Activated CD8-positive, alpha-beta memory T cell treated with anti-CD3 and anti-CD28 coated beads for 24 hours (primary cell): ENCODE measurements around the gene GABRE.
"Not testable (repeated sequence)": the region's sequence is repeated elsewhere in the genome, so short reads cannot be mapped to it uniquely, and the experiment has no call there.

Experiments used
- DNase-seq: peaks from one replicate; pipeline ENCODE4 v3.0.0-alpha.2; 2020

GABRE gene

DNA sequence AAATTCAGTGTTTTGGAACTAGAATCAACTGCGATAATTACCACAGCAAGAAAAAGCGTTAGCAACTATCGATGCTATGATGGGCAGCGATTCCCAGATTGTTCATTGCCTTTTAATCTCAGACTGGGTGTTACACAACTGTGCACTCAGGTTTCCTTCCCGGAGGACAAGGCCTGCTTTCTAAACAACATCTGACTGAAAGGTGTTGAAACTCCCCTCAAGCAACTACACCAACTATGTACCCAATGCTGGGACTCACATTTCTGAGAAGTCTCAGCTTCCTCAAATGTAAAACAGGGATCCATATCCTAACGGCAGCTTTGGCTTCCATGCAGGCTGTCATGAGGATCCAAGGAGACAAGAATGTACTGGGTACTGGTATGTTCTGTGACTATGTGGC is 8.2 kb downstream of the GABRE start:
- DNase-seq: no peak

DNA sequence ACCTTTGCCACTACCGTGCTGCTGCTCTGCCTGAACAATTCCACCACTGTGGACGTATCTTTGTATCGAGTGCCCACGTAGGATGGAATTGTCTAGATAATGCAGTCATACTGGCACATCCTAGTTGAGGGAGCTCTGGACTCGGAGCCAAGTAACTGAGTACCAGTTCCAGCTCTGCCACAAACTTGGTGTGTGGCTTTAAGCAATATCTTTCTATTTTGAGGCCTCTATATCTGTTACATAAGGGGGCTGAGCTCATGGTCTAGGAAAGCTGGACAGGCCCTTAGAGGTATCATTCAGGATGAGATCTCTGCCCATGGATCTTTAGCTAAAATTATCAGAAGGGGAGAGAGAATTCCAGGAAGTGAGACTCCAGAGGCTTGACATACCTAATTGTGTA is 12.4 kb downstream of the GABRE start:
- DNase-seq: no peak

DNA sequence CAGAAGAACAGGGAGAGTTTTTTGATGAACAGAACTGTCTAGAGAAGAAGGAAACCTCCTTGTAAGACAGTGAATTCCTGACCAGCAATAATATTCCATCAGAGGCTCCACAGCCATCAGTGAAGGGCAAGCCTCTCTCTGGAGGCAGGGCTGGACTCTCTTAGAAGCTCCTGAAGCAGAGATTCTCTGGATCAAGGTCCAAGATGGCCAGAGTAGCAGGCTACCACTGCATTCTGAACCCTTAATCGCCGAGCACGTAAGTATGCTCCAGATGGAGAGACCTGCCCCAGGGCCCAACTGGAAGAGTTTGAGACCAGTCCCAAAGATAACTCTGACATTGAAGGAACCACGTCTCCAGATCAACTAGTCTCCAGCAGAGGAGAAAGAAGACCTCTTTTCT is 16.4 kb downstream of the GABRE start:
- no peak for DNase-seq

DNA sequence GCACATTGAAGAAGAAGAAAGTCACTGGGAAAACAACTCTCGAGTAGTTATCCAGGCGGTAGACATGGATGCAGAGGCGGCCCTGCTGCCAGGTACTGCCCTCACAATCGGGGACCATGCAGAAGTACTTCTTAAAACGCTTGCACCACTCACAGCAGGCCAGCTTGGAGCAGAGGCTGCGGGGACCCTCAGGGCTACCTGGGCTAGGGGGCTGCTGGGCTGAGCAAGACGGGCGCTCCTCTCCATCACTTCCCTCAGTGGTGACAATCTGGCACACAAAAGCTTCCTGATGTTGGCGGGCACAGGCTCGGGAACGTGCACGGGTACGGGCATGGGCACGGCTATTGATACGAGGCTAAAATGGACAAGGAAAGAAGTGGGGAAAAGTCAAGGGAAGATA is 19.7 kb downstream of the GABRE start:
- DNase-seq: no peak

DNA sequence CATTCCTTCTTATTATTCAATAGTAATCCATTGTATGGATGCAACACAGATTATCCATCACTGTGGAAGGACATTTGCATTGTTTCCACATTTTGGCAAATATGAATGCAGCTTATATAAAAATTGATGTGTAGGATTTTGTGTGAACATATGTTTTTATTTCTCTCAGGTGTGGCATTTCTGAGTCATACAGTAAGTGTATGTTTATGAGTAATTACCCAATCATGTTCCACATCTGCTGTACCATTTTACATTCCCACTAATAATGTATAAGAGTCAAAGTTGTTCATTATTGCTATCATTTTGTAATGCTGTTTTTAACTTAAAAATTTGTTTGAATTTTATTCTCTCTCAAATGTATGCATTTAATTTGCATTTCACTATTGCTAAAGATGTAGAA is 36.3 kb downstream of the GABRE start:
- no peak for DNase-seq

DNA sequence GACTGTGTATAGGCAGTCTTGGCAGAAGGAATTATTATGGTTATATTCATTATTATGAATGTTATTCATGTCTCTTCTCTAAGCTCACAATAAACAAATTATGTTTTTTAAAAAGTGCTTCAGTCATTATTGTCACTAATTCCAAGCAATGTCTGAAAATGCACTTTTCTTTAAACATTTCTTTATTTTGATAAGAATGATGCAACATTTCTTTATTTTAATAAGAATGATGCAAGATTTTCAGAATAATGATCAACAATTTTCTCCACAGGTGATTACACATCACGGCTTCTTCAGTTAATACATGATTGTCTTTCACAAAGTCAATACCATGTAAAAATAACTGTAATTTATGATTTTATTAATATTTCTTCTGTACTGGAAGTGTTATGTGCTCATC is 39.1 kb downstream of the GABRE start:
- DNase-seq: no peak

DNA sequence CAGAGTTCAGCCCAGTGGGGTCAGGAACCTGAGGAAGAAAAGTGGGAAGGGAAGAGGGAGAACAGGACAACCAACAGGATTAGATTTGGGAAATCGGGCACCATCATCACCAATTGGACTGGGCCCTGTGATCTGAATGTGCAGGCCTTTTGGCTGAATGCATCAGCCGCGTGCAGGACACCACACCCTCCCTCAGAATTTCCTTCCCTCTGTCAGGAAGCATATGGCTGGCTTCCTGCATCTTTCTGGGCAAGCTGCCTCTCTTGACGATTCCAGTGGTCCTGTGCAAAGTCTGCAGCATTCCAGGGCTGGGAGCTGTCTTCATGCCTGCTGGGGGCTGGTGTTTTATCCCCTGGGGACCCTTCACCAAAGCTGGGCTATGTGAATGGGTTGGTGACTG is 45.4 kb downstream of the GABRE start:
- DNase-seq: no peak

DNA sequence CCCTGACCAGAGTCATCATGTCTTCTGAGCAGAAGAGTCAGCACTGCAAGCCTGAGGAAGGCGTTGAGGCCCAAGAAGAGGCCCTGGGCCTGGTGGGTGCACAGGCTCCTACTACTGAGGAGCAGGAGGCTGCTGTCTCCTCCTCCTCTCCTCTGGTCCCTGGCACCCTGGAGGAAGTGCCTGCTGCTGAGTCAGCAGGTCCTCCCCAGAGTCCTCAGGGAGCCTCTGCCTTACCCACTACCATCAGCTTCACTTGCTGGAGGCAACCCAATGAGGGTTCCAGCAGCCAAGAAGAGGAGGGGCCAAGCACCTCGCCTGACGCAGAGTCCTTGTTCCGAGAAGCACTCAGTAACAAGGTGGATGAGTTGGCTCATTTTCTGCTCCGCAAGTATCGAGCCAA is 50.8 kb downstream of the GABRE start:
- DNase-seq: no peak

DNA sequence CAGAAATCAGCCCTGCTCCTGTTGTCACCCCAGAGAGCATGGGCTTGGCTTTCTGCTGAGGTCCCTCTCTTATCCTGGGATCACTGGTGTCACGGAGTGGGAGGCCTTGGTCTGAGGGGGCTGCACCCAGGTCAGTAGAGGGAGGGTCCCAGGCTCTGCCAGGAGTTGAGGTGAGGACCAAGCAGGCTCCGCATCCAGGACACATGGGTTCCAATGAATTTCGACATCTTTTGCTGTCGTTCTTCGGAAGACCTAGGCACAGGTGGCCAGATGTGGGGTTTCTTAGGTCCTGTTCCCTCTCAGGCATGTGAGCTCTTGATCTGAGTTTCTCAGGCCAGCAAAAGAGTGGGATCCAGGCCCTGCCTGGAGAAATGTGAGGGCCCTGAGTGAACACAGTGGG is 51.8 kb downstream of the GABRE start:
- DNase-seq: no peak

DNA sequence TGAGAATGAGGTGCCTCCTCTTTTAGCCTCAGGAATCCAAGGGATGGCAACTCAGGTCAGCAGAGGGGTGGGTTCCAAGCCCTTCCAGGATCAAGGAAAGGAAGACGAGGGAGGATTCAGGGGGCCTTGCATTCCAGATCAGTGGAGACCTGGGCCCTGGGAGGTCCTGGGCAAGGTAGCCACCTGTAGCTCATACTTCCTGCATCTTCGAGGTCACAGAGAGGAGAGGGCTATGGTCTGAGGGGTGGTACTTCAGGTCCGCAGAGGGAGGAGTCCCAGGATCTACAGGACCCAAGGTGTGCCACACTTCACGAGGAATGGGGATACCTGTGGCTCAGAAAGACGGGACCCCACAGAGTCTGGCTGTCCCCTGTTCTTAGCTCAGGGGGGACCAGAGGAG is 52.6 kb downstream of the GABRE start:
- DNase-seq: no peak

DNA sequence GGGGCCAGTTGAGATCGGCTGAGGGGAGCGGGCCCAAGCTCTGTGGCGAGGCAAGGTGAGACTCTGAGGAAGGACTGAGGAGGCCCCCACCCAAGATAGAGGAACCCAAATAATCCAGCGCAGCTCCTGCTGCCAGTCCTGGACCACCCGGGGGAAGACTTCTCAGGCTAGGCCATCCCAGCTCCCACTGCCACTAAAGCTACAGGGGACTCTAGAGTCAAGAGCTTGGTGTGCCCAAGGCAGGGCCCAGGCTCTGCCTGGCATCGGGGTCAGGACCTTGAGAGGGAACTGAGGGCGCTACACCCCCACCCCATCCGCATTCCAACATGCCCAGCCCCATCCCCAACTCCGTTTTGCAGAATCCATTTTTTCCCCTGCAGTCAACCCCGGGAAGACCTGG is 53.2 kb downstream of the GABRE start:
- no peak for DNase-seq

DNA sequence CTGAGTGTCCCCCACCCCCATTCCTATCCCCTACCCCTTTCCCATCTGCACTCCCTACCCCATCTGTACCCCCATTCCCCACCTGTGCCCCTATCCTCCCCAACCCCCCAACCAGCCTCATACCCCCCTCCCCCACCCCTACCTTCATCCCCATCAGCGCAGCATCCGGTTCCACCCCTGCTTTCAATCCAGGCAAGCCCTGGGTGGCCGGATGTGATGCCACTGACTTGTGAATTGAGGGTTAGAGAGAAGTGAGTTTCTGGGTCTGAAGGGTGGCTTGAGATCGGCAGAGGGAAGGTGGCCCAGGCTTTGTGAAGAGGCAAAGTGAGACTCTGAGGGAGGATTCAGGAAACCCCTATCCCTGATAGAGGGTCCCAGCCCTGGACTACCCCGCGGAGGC is 53.9 kb downstream of the GABRE start:
- no peak for DNase-seq

DNA sequence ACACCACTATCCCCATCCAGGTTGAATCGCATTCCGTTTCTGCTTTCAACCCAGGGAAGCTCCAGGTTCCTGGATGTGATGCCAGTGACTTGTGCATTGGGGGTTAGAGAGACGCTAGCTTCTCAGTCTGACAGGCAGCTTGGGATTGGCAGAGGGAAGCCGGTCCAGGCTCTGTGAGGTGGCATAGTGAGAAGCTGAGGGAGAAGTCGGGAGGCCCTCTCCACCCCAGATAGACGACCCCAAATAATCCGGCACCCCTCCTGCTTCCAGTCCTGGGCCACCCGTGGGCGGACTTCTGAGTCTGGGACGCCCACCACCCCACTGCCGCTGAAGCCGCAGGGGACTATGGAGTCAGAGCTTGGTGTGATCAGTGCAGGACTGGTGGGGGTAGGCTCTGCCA is 54.4 kb downstream of the GABRE start:
- DNase-seq: no peak

DNA sequence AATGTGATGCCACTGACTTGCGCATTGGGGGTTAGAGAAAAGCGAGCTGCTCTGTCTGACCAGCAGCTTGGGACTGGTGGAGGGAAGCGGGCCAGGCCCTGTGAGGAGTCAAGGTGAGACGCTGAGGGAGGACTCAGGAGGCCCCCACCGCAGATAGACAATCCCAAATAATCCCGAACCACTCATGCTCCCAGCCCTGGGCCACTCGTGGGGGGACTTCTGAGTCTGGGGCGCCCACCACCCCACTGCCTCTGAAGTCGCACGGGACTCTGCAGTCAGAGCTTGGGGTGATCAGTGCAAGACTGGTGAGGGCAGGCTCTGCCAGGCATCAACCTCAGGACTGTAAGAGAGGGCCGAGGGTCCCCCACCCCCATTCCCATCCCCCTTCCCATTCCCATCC is 54.9 kb downstream of the GABRE start:
- DNase-seq: no peak

DNA sequence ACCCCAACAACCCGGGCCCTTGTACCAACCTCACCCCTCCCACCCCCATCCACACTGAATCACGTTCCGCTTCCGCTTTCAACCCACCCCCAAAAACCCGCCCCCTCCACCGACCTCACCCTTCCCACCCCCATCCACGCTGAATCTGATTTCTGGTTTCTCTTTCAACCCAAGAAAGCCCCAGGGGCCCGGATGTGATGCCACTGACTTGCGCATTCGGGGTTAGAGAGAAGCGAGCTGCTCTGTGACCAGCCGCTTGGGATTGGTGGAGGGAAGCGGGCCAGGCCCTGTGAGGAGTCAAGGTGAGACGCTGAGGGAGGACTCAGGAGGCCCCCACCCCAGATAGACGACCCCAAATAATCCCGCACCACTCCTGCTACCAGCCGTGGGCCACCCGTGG is 55.7 kb downstream of the GABRE start:
- not testable (repeated sequence) for DNase-seq

DNA sequence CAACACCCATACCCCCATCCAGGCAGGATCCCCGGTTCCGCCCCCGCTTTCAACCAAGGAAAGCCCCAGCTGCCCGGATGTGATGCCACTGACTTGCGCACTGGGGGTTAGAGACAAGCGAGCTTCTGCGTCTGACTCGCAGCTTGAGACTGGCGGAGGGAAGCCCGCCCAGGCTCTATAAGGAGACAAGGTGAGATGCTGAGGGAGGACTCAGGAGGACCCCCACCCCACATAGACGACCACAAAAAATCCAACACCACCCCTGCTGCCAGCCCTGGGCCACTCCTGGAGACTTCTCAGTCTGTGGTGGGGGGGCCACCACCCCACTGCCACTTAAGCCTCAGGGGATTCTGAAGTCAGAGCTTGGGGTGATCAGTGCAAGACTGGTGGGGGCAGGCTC is 61.7 kb downstream of the GABRE start, which contains the start of gene MAGEA4:
Gene MAGEA4 (plus strand): TSS at position 110 of the 400 bp plus-strand sequence. CDS start 10,776 bp downstream, outside the sequence.
- no peak for DNase-seq

DNA sequence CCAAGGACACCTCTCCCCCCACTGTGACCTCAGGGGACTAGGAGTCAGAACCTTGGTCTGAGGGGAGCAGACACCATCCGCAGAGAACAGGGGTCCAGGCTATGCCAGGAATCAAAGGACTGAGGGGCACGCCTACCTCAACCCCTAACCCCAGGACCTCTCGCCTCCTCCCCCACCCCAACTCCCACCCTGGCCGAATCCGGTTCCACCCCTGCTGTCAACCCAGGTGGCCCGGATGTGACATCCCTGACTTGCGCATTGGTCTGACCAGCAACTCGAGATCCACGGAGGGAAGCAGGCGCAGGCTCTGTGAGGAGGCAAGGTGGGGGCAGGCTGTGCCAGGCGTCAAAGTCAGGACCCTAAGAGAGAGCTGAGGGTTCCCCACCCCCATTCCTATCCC is 62.3 kb downstream of the GABRE start:
- no peak for DNase-seq

DNA sequence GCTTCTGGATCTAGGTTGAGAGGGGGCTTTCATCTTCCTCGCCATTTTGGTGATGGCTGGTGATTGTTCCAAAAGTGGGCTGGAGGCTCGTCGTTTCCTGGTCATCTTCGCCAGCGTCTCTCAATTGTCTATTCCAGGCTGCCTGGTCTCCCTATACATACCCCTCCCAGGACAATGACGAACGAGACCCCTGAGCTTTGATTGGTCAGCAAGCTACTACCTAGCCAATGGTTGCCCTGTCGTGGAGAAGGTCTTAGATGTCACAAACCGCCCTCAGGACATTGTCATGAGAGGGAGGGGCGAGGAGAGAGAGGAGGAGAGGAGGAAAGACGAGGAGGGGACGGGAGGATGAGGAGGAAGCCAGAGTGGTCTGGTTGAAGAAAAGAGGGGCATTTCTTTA is 69.5 kb downstream of the GABRE start:
- no peak for DNase-seq
